GM10248 (cell line): ENCODE measurements around the gene GNB1L.
"Not testable (repeated sequence)": the region's sequence is repeated elsewhere in the genome, so short reads cannot be mapped to it uniquely, and the experiment has no call there.

Experiments used
- CTCF ChIA-PET: fragments of 300-600 bp; sonication (Branson Sonifier 250); formaldehyde crosslinking; extraction: SDS; loops from one replicate; lab custom pipeline; 2021; ENCODE audit warnings: antibody characterized with exemption; lab: Yijun Ruan, JAX
- POLR2A ChIA-PET: fragments of 350-650 bp; sonication (Branson Sonifier 250); formaldehyde crosslinking; extraction: SDS; loops from one replicate; lab custom pipeline; 2020; ENCODE audit warnings: antibody characterized with exemption; lab: Yijun Ruan, JAX
- DNase-seq: peaks from one replicate; pipeline ENCODE4 v3.0.0; 2012; ENCODE audit errors: extremely low spot score
- CTCF ChIP-seq: IDR thresholded peaks from 2 replicates; pipeline ENCODE4 v1.5.1; 2012; ENCODE audit warnings: mild to moderate bottlenecking, low read depth; ENCODE audit errors: extremely low read depth, missing control alignments, control extremely low read depth

GNB1L gene

GRCh38 chr22:19840955-19841640 is 13.6 kb downstream of the GNB1L start:
- ChIA-PET POLR2A (no interaction called here), CTCF (interaction anchor here (0.8 to 1.4 kb wide), 3 partner anchors 18 to 171 kb away, joined by 3 to 7 read pairs (median 4); no protein-coding TSS in a partner anchor)
- TF ChIP-seq CTCF = no peak
- no peak for DNase-seq

GRCh38 chr22:19840059-19840458 is 14.6 kb downstream of the GNB1L start:
- no peak for DNase-seq
- ChIA-PET POLR2A (no interaction called here), CTCF (no interaction called here)
- TF ChIP-seq CTCF = no peak

GRCh38 chr22:19837915-19838314 is 16.8 kb downstream of the GNB1L start:
- CTCF ChIA-PET = no interaction called here
- no peak for DNase-seq
- POLR2A ChIA-PET = no interaction called here
- no peak for TF ChIP-seq CTCF

GRCh38 chr22:19836512-19836911 is 18.2 kb downstream of the GNB1L start:
- DNase-seq = no peak
- POLR2A ChIA-PET = no interaction called here
- no peak for TF ChIP-seq CTCF
- CTCF ChIA-PET = interaction anchor here (1.4 kb wide), 1 partner anchor 74 kb away, joined by 3 read pairs; no protein-coding TSS in a partner anchor

GRCh38 chr22:19834599-19834998 is 20.1 kb downstream of the GNB1L start:
- CTCF ChIA-PET = interaction anchor here (0.8 to 1.4 kb wide), 2 partner anchors 21 to 105 kb away, joined by 3 to 4 read pairs; no protein-coding TSS in a partner anchor
- POLR2A ChIA-PET = no interaction called here
- no peak for DNase-seq
- TF ChIP-seq CTCF = no peak

- DNase-seq, POLR2A ChIA-PET: not testable (repeated sequence)
- CTCF ChIA-PET = interaction anchor here (0.9 to 1.9 kb wide), 3 partner anchors 17 to 77 kb away, joined by 4 to 8 read pairs (median 8); no protein-coding TSS in a partner anchor
These were observed 21.3 kb downstream of the GNB1L start for GRCh38 chr22:19833327-19833726.

GRCh38 chr22:19832476-19833108 is 22.1 kb downstream of the GNB1L start:
- CTCF ChIA-PET = interaction anchor here (0.9 to 1.9 kb wide), 4 partner anchors 18 to 78 kb away, joined by 3 to 8 read pairs (median 6); no protein-coding TSS in a partner anchor
- DNase-seq = no peak
- TF ChIP-seq CTCF = no peak
- POLR2A ChIA-PET = no interaction called here

- POLR2A ChIA-PET, DNase-seq: not testable (repeated sequence)
- CTCF ChIA-PET = interaction anchor here (1.3 to 1.9 kb wide), 3 partner anchors 19 to 78 kb away, joined by 3 to 8 read pairs (median 8); no protein-coding TSS in a partner anchor
These were observed 22.7 kb downstream of the GNB1L start for GRCh38 chr22:19831979-19832378.
